HEK293 (cell line): ENCODE results near the gene EME2.
A peak's percentile ranks its signal among the peaks of the same experiment; 100 is the strongest.

Source experiments
- CTCF ChIA-PET: fragments of 350-600 bp; formaldehyde crosslinking; extraction: SDS; loops from one replicate; lab custom pipeline; 2021; ENCODE audit warnings: antibody characterized with exemption; lab: Yijun Ruan, JAX
- POLR2A ChIA-PET: fragments of 300-600 bp; formaldehyde crosslinking; extraction: SDS; loops from one replicate; lab custom pipeline; 2020; ENCODE audit warnings: antibody characterized with exemption, inconsistent platforms; lab: Yijun Ruan, JAX
- H3K27ac ChIP-seq: fragments of 200-500 bp; sonication (Bioruptor generic); 2 replicates; pipeline ENCODE4 v1.5.1; 2014; ENCODE audit warnings: low read depth, low read length, control low read depth, inconsistent platforms; ENCODE audit errors: extremely low read depth
- H3K36me3 ChIP-seq, 2 experiments: fragments of 200-500 bp in 1 of 2; sonication (Bioruptor generic) in 1 of 2; 1 replicate in 1 of 2; 2 replicates in 1 of 2; pipeline ENCODE4 v1.5.1; 2014 to 2017; ENCODE audit warnings: inconsistent platforms in 2 of 2, low read length in 2 of 2; ENCODE audit not compliant: control insufficient read depth in 2 of 2, insufficient read depth in 1 of 2
- H3K4me1 ChIP-seq: fragments of 200-500 bp; sonication (Bioruptor generic); 2 replicates; pipeline ENCODE4 v1.5.1; 2014; ENCODE audit warnings: mild to moderate bottlenecking, low read length, inconsistent platforms; ENCODE audit not compliant: control insufficient read depth, insufficient read depth
- H3K4me3 ChIP-seq: 2 replicates; pipeline ENCODE4 v1.5.1; 2011; ENCODE audit warnings: low read depth, mild to moderate bottlenecking, control low read depth, low read length, moderate library complexity
- H3K9me3 ChIP-seq: fragments of 200-500 bp; sonication (Bioruptor generic); 2 replicates; pipeline ENCODE4 v1.5.1; 2014; ENCODE audit warnings: low read depth, low read length, inconsistent platforms; ENCODE audit not compliant: control insufficient read depth, insufficient read depth
- ATF2 ChIP-seq: fragments of 450-650 bp; formaldehyde crosslinking; IDR thresholded peaks from 2 replicates; pipeline ENCODE4 v1.5.1; 2016; ENCODE audit warnings: missing biosample characterization, missing genetic modification characterization, low read depth
- GFI1B ChIP-seq: fragments of 450-650 bp; formaldehyde crosslinking; IDR thresholded peaks from 2 replicates; pipeline ENCODE4 v1.5.1; 2016; ENCODE audit warnings: missing biosample characterization, missing genetic modification characterization
- GLIS1 ChIP-seq: fragments of 450-650 bp; formaldehyde crosslinking; IDR thresholded peaks from 2 replicates; pipeline ENCODE4 v1.5.1; 2016; ENCODE audit warnings: missing biosample characterization, missing genetic modification characterization
- GLIS2 ChIP-seq: fragments of 450-650 bp; formaldehyde crosslinking; IDR thresholded peaks from 2 replicates; pipeline ENCODE4 v1.5.1; 2016; ENCODE audit warnings: missing biosample characterization, missing genetic modification characterization
- IKZF3 ChIP-seq: fragments of 450-650 bp; IDR thresholded peaks from 2 replicates; pipeline ENCODE4 v1.5.0; 2018; ENCODE audit warnings: missing biosample characterization, mild to moderate bottlenecking, missing genetic modification characterization, moderate library complexity
- KLF1 ChIP-seq: fragments of 450-650 bp; formaldehyde crosslinking; IDR thresholded peaks from 2 replicates; pipeline ENCODE4 v1.5.1; 2016; ENCODE audit warnings: missing biosample characterization, missing genetic modification characterization
- KLF10 ChIP-seq: fragments of 450-650 bp; IDR thresholded peaks from 2 replicates; pipeline ENCODE4 v1.5.1; 2018; ENCODE audit warnings: missing biosample characterization, mild to moderate bottlenecking, missing genetic modification characterization
- PRDM4 ChIP-seq: fragments of 450-650 bp; formaldehyde crosslinking; IDR thresholded peaks from 2 replicates; pipeline ENCODE4 v1.5.1; 2017; ENCODE audit warnings: missing biosample characterization, missing genetic modification characterization
- SALL2 ChIP-seq: fragments of 450-650 bp; formaldehyde crosslinking; IDR thresholded peaks from 2 replicates; pipeline ENCODE4 v1.5.0; 2017; ENCODE audit warnings: missing biosample characterization, mild to moderate bottlenecking, missing genetic modification characterization, borderline replicate concordance
- SP3 ChIP-seq: fragments of 450-650 bp; formaldehyde crosslinking; IDR thresholded peaks from 2 replicates; pipeline ENCODE4 v1.5.1; 2016; ENCODE audit warnings: missing biosample characterization, missing genetic modification characterization
- TRIM28 ChIP-seq: IDR thresholded peaks from 2 replicates; pipeline ENCODE4 v1.6.1; 2011; ENCODE audit warnings: low read length, control low read depth, borderline replicate concordance
- ZBTB1 ChIP-seq: fragments of 450-650 bp; formaldehyde crosslinking; IDR thresholded peaks from 2 replicates; pipeline ENCODE4 v1.5.1; 2016; ENCODE audit warnings: missing biosample characterization, missing genetic modification characterization
- ZFP69B ChIP-seq: fragments of 450-650 bp; formaldehyde crosslinking; IDR thresholded peaks from 2 replicates; pipeline ENCODE4 v1.5.1; 2016; ENCODE audit warnings: missing biosample characterization, missing genetic modification characterization
- ZIC2 ChIP-seq: fragments of 450-650 bp; formaldehyde crosslinking; IDR thresholded peaks from 2 replicates; pipeline ENCODE4 v1.5.1; 2016; ENCODE audit warnings: missing biosample characterization, missing genetic modification characterization
- ZNF112 ChIP-seq: fragments of 450-650 bp; formaldehyde crosslinking; IDR thresholded peaks from 2 replicates; pipeline ENCODE4 v1.5.0; 2017; ENCODE audit warnings: missing biosample characterization, missing genetic modification characterization
- ZNF155 ChIP-seq: fragments of 450-650 bp; formaldehyde crosslinking; IDR thresholded peaks from 2 replicates; pipeline ENCODE4 v1.5.1; 2016; ENCODE audit warnings: missing biosample characterization, missing genetic modification characterization
- ZNF18 ChIP-seq: fragments of 450-650 bp; formaldehyde crosslinking; IDR thresholded peaks from 2 replicates; pipeline ENCODE4 v1.5.1; 2016; ENCODE audit warnings: missing biosample characterization, missing genetic modification characterization
- ZNF280D ChIP-seq: fragments of 450-650 bp; formaldehyde crosslinking; IDR thresholded peaks from 2 replicates; pipeline ENCODE4 v1.5.1; 2016; ENCODE audit warnings: missing biosample characterization, missing genetic modification characterization
- ZNF350 ChIP-seq: fragments of 450-650 bp; formaldehyde crosslinking; IDR thresholded peaks from 2 replicates; pipeline ENCODE4 v1.5.0; 2017; ENCODE audit warnings: missing biosample characterization, mild to moderate bottlenecking, missing genetic modification characterization
- ZNF610 ChIP-seq: fragments of 450-650 bp; formaldehyde crosslinking; IDR thresholded peaks from 2 replicates; pipeline ENCODE4 v1.5.1; 2016; ENCODE audit warnings: missing biosample characterization, missing genetic modification characterization, borderline replicate concordance
- ZNF670 ChIP-seq: fragments of 450-650 bp; formaldehyde crosslinking; IDR thresholded peaks from 2 replicates; pipeline ENCODE4 v1.5.1; 2016; ENCODE audit warnings: missing biosample characterization, missing genetic modification characterization, low read depth
- ZNF692 ChIP-seq: fragments of 450-650 bp; formaldehyde crosslinking; IDR thresholded peaks from 2 replicates; pipeline ENCODE4 v1.5.1; 2016; ENCODE audit warnings: missing biosample characterization, missing genetic modification characterization
- ZNF777 ChIP-seq: fragments of 450-650 bp; formaldehyde crosslinking; IDR thresholded peaks from 2 replicates; pipeline ENCODE4 v1.5.1; 2017; ENCODE audit warnings: missing biosample characterization, missing genetic modification characterization, borderline replicate concordance
- ZNF830 ChIP-seq: fragments of 450-650 bp; IDR thresholded peaks from 2 replicates; pipeline ENCODE4 v1.5.0; 2018; ENCODE audit warnings: missing biosample characterization, missing genetic modification characterization, low read depth, mild to moderate bottlenecking, moderate library complexity

EME2 gene

GRCh38 chr16:1775846-1776671, 3.4 kb downstream of the EME2 start:
- Histone ChIP-seq H3K27ac (no peak overlapping the region), H3K4me1 (peaks cover 7% of the 10 kb centered on the region), H3K9me3 (no peaks in the 10 kb centered on the region), H3K36me3 (peaks cover 4 to 76% of the 10 kb centered on the region in 2 experiments; a peak in 2 of 3 replicates), H3K4me3 (no peak overlapping the region)
- ChIA-PET CTCF (no interaction called here), POLR2A (no interaction called here)
- TF ChIP-seq GLIS2 (tag by site-specific recombination) = 0 out of 2 replicates have a peak, but pooled peaks have one; percentile 43
- TF ChIP-seq ZNF280D = no peak
- 0 out of 2 replicates have a peak, but pooled peaks have one; percentile 12 for TF ChIP-seq KLF1 (tag by site-specific recombination)
- 0 out of 2 replicates have a peak, but pooled peaks have one; percentile 21 for TF ChIP-seq ZNF692 (tag by site-specific recombination)
- TF ChIP-seq GLIS1 (tag by site-specific recombination) = peak; percentile 70
- peak; percentile 38; the same call in 1 of the 2 replicates for TF ChIP-seq ZFP69B (tag by site-specific recombination)
- TF ChIP-seq ZIC2 = peak; percentile 84
- TF ChIP-seq GFI1B (tag by site-specific recombination) = no peak

GRCh38 chr16:1776672-1776955, 4.0 kb downstream of the EME2 start:
- H3K9me3 ChIP-seq = no peaks in the 10 kb centered on the region
- peaks cover 9% of the 10 kb centered on the region for H3K4me1 ChIP-seq
- TF ChIP-seq ZNF18 (tag by site-specific recombination) = no peak
- no peak for TF ChIP-seq SALL2 (tag by site-specific recombination)
- no peak for TF ChIP-seq ZBTB1 (tag by site-specific recombination)
- no peak for TF ChIP-seq ZNF610 (tag by site-specific recombination)
- TF ChIP-seq IKZF3 (tag by site-specific recombination) = no peak
- TF ChIP-seq ZNF777 = no peak
- TF ChIP-seq PRDM4 (tag by site-specific recombination) = no peak
- no peak for TF ChIP-seq ATF2 (tag by site-specific recombination)
- no peak for TF ChIP-seq SP3 (tag by site-specific recombination)
- TF ChIP-seq ZNF670 (tag by site-specific recombination) = no peak
- no peak for TF ChIP-seq ZNF155 (tag by site-specific recombination)
- no peak for TF ChIP-seq ZNF112 (tag by site-specific recombination)
- TF ChIP-seq ZNF830 (tag by site-specific recombination) = no peak
- TF ChIP-seq TRIM28 = no peak
- TF ChIP-seq ZNF350 = no peak
- TF ChIP-seq KLF10 (tag by site-specific recombination) = no peak
- peaks cover 4 to 77% of the 10 kb centered on the region in 2 experiments; a peak in 2 of 3 replicates for H3K36me3 ChIP-seq
- H3K4me3 ChIP-seq = no peak overlapping the region
- ChIA-PET CTCF (no interaction called here), POLR2A (no interaction called here)
- no peak overlapping the region for H3K27ac ChIP-seq
